Smooth muscle cell (in vitro differentiated cells): Measurements from ENCODE around the gene NFATC1. TPM values are rescaled to one million over a fixed set of nuclear protein-coding genes. Genes with fewer than 3 reads are reported as not detected.

ENCODE experiments used
- DNase-seq: peaks from one replicate; lab custom pipeline; 2025; ENCODE audit not compliant: unreplicated experiment; lab: John Stamatoyannopoulos, UW
- H2AFZ ChIP-seq: fragments of 200-600 bp; sonication (generic); 2 replicates; pipeline ENCODE4 v1.6.0; 2016; ENCODE audit warnings: antibody characterized with exemption, low read depth, mild to moderate bottlenecking
- H3F3A ChIP-seq: fragments of 200-600 bp; sonication (generic); 2 replicates; pipeline ENCODE4 v1.6.0; 2017; ENCODE audit warnings: antibody characterized with exemption, low read depth
- H3K27ac ChIP-seq: fragments of 200-600 bp; sonication (generic); 2 replicates; pipeline ENCODE4 v1.5.1; 2016; ENCODE audit warnings: low read depth, mild to moderate bottlenecking
- H3K27me3 ChIP-seq: fragments of 200-600 bp; sonication (generic); 2 replicates; pipeline ENCODE4 v1.6.1; 2016; ENCODE audit warnings: low read depth, mild to moderate bottlenecking
- H3K36me3 ChIP-seq: fragments of 200-600 bp; sonication (generic); 2 replicates; pipeline ENCODE4 v1.5.1; 2016; ENCODE audit warnings: low read depth
- H3K4me1 ChIP-seq: fragments of 200-600 bp; sonication (generic); 2 replicates; pipeline ENCODE4 v1.5.1; 2016; ENCODE audit warnings: low read depth
- H3K4me2 ChIP-seq: fragments of 200-600 bp; sonication (generic); 2 replicates; pipeline ENCODE4 v1.6.0; 2016; ENCODE audit warnings: mild to moderate bottlenecking
- H3K4me3 ChIP-seq: fragments of 200-600 bp; sonication (generic); 2 replicates; pipeline ENCODE4 v1.5.1; 2016; ENCODE audit warnings: mild to moderate bottlenecking
- H3K79me2 ChIP-seq: fragments of 200-600 bp; sonication (generic); 2 replicates; pipeline ENCODE4 v1.6.0; 2016; ENCODE audit warnings: low read depth, mild to moderate bottlenecking
- H3K9ac ChIP-seq: fragments of 200-600 bp; sonication (generic); 2 replicates; pipeline ENCODE4 v1.6.0; 2016; ENCODE audit warnings: low read depth
- H3K9me3 ChIP-seq: fragments of 200-600 bp; sonication (generic); replicated peaks from 2 replicates; pipeline ENCODE4 v1.5.1; 2016; ENCODE audit warnings: low read depth
- H4K20me1 ChIP-seq: fragments of 200-600 bp; sonication (generic); 2 replicates; pipeline ENCODE4 v1.6.0; 2016; ENCODE audit warnings: low read depth
- WGBS: methylation state at CpG from one replicate; pipeline ENCODE4 v1.1.7; 2016; ENCODE audit warnings: low lambda C conversion rate; 5-methylcytosine and 5-hydroxymethylcytosine counted together
- polyA plus RNA-seq: library from polyadenylated mRNA; unstranded; fragments of >200 nt; fragmentation: Nextera tagmentation; extraction: Ambion mirVana; gene quantifications from 2 replicates; pipeline ENCODE4 v1.2.1, GENCODE V29; 2016
- total RNA-seq: library from RNA; depleted of rRNA; stranded (reverse); fragments of >200 nt; gene quantifications from 2 replicates; pipeline ENCODE4 v1.2.3, GENCODE V29; 2014
- TF ChIP-seq, protein P1 (sequence below): fragments of 200-600 bp; sonication (generic); IDR thresholded peaks from 2 replicates; pipeline ENCODE4 v1.5.1; 2017; ENCODE audit warnings: borderline replicate concordance, mild to moderate bottlenecking, antibody characterized with exemption; ENCODE audit not compliant: insufficient read depth, poor library complexity, severe bottlenecking

The NFATC1 gene
- total and polyA plus RNA-seq, 2 experiments from 2014 or later = 13.1 to 19.2 TPM

- Histone ChIP-seq H3K36me3 (no peaks in the 10 kb centered on the region), H3K4me3 (no peak overlapping the region), H4K20me1 (no peaks in the 10 kb centered on the region), H3F3A (no peaks in the 10 kb centered on the region), H3K9me3 (no peaks in the 10 kb centered on the region), H3K27me3 (no peaks in the 10 kb centered on the region), H3K4me2 (no peak overlapping the region), H2AFZ (no peak overlapping the region), H3K79me2 (no peaks in the 10 kb centered on the region), H3K4me1 (peaks cover 9% of the 10 kb centered on the region), H3K9ac (no peak overlapping the region), H3K27ac (no peak overlapping the region)
- 92% methylated on average over 21 of the region's 22 CpGs for WGBS
- TF ChIP-seq, protein P1, sequence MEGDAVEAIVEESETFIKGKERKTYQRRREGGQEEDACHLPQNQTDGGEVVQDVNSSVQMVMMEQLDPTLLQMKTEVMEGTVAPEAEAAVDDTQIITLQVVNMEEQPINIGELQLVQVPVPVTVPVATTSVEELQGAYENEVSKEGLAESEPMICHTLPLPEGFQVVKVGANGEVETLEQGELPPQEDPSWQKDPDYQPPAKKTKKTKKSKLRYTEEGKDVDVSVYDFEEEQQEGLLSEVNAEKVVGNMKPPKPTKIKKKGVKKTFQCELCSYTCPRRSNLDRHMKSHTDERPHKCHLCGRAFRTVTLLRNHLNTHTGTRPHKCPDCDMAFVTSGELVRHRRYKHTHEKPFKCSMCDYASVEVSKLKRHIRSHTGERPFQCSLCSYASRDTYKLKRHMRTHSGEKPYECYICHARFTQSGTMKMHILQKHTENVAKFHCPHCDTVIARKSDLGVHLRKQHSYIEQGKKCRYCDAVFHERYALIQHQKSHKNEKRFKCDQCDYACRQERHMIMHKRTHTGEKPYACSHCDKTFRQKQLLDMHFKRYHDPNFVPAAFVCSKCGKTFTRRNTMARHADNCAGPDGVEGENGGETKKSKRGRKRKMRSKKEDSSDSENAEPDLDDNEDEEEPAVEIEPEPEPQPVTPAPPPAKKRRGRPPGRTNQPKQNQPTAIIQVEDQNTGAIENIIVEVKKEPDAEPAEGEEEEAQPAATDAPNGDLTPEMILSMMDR = no peak
- DNase-seq = no peak
Measured at GRCh38 chr18:79487801-79488201, 92.1 kb downstream of the NFATC1 start.

- Histone ChIP-seq H3K27me3 (no peaks in the 10 kb centered on the region), H3K79me2 (no peaks in the 10 kb centered on the region), H3K4me1 (peaks cover 9% of the 10 kb centered on the region), H3K4me2 (no peak overlapping the region), H3K27ac (no peak overlapping the region), H2AFZ (no peak overlapping the region), H3K36me3 (no peaks in the 10 kb centered on the region), H3K9me3 (no peaks in the 10 kb centered on the region), H4K20me1 (no peaks in the 10 kb centered on the region), H3K9ac (no peak overlapping the region), H3F3A (no peaks in the 10 kb centered on the region), H3K4me3 (no peak overlapping the region)
- TF ChIP-seq, protein P1 = no peak
- WGBS = 95% methylated on average over 26 of the region's 26 CpGs
- DNase-seq = no peak
Measured at GRCh38 chr18:79488311-79489050, 92.8 kb downstream of the NFATC1 start.

DNA sequence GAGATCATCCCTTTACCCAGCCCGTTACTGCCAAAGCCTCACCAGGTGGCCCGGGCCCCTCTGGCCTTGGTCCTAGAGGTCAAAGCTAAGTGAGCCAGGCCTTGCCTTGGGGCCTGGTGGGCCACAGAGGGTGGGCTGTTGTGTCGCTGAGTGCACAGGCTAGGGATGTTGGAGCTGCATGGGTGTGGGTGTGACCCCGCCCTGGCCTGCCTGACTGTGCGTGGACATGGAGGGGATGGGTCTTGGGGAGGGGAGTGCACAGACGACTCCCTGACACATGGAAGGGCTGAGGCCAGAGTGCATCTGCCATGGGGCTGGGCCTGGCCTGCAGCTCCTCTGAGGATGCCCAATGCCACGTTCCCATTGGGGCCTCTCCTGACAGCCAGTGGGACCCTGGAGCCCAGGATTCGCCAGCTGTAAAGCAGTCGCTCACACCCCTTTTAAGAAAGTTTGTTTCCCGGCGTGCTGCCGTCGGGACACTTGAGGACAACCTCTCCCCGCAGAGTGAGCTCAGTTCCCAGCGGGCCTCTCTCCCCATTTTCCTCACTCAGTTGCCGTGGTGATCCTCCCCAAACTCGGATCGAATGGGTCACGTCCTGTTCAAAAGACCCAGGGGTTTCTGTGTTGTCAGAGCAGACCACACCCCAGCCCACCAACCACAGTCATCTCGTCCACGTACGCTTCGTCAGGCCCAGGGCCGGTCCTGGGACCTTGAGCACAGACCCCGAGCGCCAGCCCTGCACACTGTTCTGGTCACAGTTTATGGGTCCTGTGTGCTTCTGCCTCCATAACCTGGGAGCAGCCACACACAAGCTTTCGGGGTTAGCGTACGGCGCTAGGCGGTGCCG, 93.5 kb downstream of the NFATC1 start:
- Histone ChIP-seq H3K4me1 (peaks cover 7% of the 10 kb centered on the region), H4K20me1 (no peaks in the 10 kb centered on the region), H3K27me3 (no peaks in the 10 kb centered on the region), H3K9me3 (no peaks in the 10 kb centered on the region), H2AFZ (no peak overlapping the region), H3F3A (no peaks in the 10 kb centered on the region), H3K27ac (no peak overlapping the region), H3K79me2 (no peaks in the 10 kb centered on the region), H3K4me2 (no peak overlapping the region), H3K9ac (no peak overlapping the region), H3K36me3 (no peaks in the 10 kb centered on the region), H3K4me3 (no peak overlapping the region)
- TF ChIP-seq, protein P1 = no peak
- no peak for DNase-seq
- WGBS = 97% methylated on average over 30 of the region's 32 CpGs
